Right atrium auricular region (tissue), 2 donors: ENCODE measurements around the gene CPS1. TPM values are rescaled to one million over a fixed set of nuclear protein-coding genes. Genes with fewer than 3 reads are reported as not detected.

Experiments used
- DNase-seq: peaks from one replicate; pipeline ENCODE4 v3.0.0-alpha.2; 2019; ENCODE audit warnings: low spot score
- H3K27ac ChIP-seq, 2 donors: fragments of 200-600 bp; sonication (generic); 1 replicate in 1 of 2; 2 replicates in 1 of 2; pipeline ENCODE4 v1.5.1; 2016 to 2019
- H3K27me3 ChIP-seq, 2 donors: fragments of 200-600 bp; sonication (generic); one replicate each; pipeline versions ENCODE4 v1.5.1 to v1.6.0; 2017 to 2019
- H3K36me3 ChIP-seq: fragments of 200-600 bp; sonication (generic); one replicate; pipeline ENCODE4 v1.5.1; 2016
- H3K4me1 ChIP-seq, 2 donors: fragments of 200-600 bp; sonication (generic); one replicate each; pipeline versions ENCODE4 v1.5.1 to v1.6.0; 2017 to 2019
- H3K4me3 ChIP-seq, 2 donors: fragments of 200-600 bp; sonication (generic); 1 replicate in 1 of 2; 2 replicates in 1 of 2; pipeline ENCODE4 v1.5.1; 2017 to 2019; ENCODE audit warnings: mild to moderate bottlenecking in 1 of 2, moderate library complexity in 1 of 2
- H3K9me3 ChIP-seq, 2 donors: fragments of 200-600 bp; sonication (generic); one replicate each; pipeline ENCODE4 v1.5.1; 2019
- CTCF ChIP-seq, 2 donors: fragments of 200-600 bp; sonication (generic); IDR thresholded peaks; one replicate each; pipeline ENCODE4 v1.5.1; 2019; ENCODE audit warnings: antibody characterized with exemption in 2 of 2
- total RNA-seq, 2 donors: library from RNA; depleted of rRNA; stranded (reverse); fragments of >200 nt; gene quantifications; one replicate each; pipeline ENCODE4 v1.1.0, GENCODE V29; 2016

The CPS1 gene
- total RNA-seq, 2 donors from 2014 or later: 1.9 to 2.2 TPM

GRCh38 chr2:210604666-210605065 lies 48.3 kb downstream of the CPS1 start:
- no peak overlapping the region for H3K4me3 ChIP-seq
- TF ChIP-seq CTCF (IDR thresholded peaks at IDR 0.05): no peak
- H3K36me3 ChIP-seq: no peaks in the 10 kb centered on the region
- no peaks in the 10 kb centered on the region for H3K27me3 ChIP-seq
- H3K4me1 ChIP-seq: no peaks in the 10 kb centered on the region
- H3K27ac ChIP-seq: no peak overlapping the region
- DNase-seq: no peak
- no peaks in the 10 kb centered on the region for H3K9me3 ChIP-seq

- no peaks in the 10 kb centered on the region for H3K36me3 ChIP-seq
- no peaks in the 10 kb centered on the region for H3K4me1 ChIP-seq
- DNase-seq: no peak
- TF ChIP-seq CTCF (IDR thresholded peaks at IDR 0.05): no peak
- no peak overlapping the region for H3K27ac ChIP-seq
- no peaks in the 10 kb centered on the region for H3K9me3 ChIP-seq
- H3K4me3 ChIP-seq: no peak overlapping the region
- no peaks in the 10 kb centered on the region for H3K27me3 ChIP-seq
Measured at GRCh38 chr2:210606001-210606400, 49.6 kb downstream of the CPS1 start.

GRCh38 chr2:210611466-210611865 lies 55.1 kb downstream of the CPS1 start:
- H3K4me1 ChIP-seq: no peaks in the 10 kb centered on the region
- TF ChIP-seq CTCF (IDR thresholded peaks at IDR 0.05): no peak
- no peak overlapping the region for H3K27ac ChIP-seq
- no peak for DNase-seq
- no peak overlapping the region for H3K4me3 ChIP-seq
- no peaks in the 10 kb centered on the region for H3K36me3 ChIP-seq
- no peaks in the 10 kb centered on the region for H3K9me3 ChIP-seq
- no peaks in the 10 kb centered on the region for H3K27me3 ChIP-seq

DNA sequence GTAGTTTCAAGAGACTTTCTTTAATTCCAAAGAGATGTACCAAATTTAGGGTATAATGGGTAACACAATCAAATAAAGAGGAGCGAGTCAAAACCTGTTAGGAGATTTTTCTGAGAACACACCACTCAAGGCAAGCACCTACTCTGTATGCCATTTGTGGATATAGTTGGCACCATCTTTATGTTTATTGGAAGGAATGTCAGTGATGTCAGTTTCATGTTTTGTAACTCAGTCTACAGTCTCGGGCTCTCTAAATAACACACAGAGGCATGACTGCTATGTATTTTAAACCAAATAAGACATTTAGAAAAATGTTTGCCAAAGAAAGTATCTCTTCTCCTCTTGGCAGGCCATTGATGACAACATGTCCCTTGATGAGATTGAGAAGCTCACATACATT lies 59.7 kb downstream of the CPS1 start:
- no peaks in the 10 kb centered on the region for H3K9me3 ChIP-seq
- no peak overlapping the region for H3K4me3 ChIP-seq
- DNase-seq: no peak
- TF ChIP-seq CTCF (IDR thresholded peaks at IDR 0.05): no peak
- H3K36me3 ChIP-seq: no peaks in the 10 kb centered on the region
- H3K27me3 ChIP-seq: no peaks in the 10 kb centered on the region
- no peak overlapping the region for H3K27ac ChIP-seq
- H3K4me1 ChIP-seq: no peaks in the 10 kb centered on the region

GRCh38 chr2:210617318-210617717 lies 60.9 kb downstream of the CPS1 start:
- no peaks in the 10 kb centered on the region for H3K9me3 ChIP-seq
- TF ChIP-seq CTCF (IDR thresholded peaks at IDR 0.05): no peak
- DNase-seq: no peak
- H3K27ac ChIP-seq: no peak overlapping the region
- H3K4me3 ChIP-seq: no peak overlapping the region
- H3K27me3 ChIP-seq: no peaks in the 10 kb centered on the region
- H3K4me1 ChIP-seq: no peaks in the 10 kb centered on the region
- H3K36me3 ChIP-seq: no peaks in the 10 kb centered on the region

- Histone ChIP-seq H3K4me3 (no peak overlapping the region), H3K27me3 (no peaks in the 10 kb centered on the region), H3K4me1 (no peaks in the 10 kb centered on the region), H3K27ac (no peak overlapping the region), H3K9me3 (no peaks in the 10 kb centered on the region), H3K36me3 (no peaks in the 10 kb centered on the region)
- peak in 1 of 2 donors; percentile 64 for TF ChIP-seq CTCF (IDR thresholded peaks at IDR 0.05)
- no peak for DNase-seq
Measured at GRCh38 chr2:210617732-210618330, 61.4 kb downstream of the CPS1 start.
